Activated gamma-delta T cell treated with Interleukin-2 at 50 U/mL for 16 hours (primary cell): Measurements from ENCODE around the gene TCEAL8.
"Not testable (repeated sequence)": the region's sequence is repeated elsewhere in the genome, so short reads cannot be mapped to it uniquely, and the experiment has no call there.

ENCODE experiments used
- DNase-seq: peaks from one replicate; pipeline ENCODE4 v3.0.0-alpha.2; 2020

Gene TCEAL8

GRCh38 chrX:103254921-103255493 is at the start of gene TCEAL8:
Gene TCEAL8 (minus strand): TSS chrX:103255155. CDS start chrX:103253979, 1,176 bp downstream.
- DNase-seq = peak; percentile 46

GRCh38 chrX:103304705-103305104 is 49.8 kb upstream of the TCEAL8 start:
- DNase-seq = no peak

GRCh38 chrX:103293118-103293517 is 38.2 kb upstream of the TCEAL8 start:
- DNase-seq = no peak

- DNase-seq = no peak
Observed at GRCh38 chrX:103279624-103280023, 24.7 kb upstream of the TCEAL8 start.

GRCh38 chrX:103276581-103277002 is 21.6 kb upstream of the TCEAL8 start, which contains the start of gene TCEAL5:
Gene TCEAL5 (minus strand): TSS chrX:103276750. CDS start chrX:103274563, 2,187 bp downstream.
- DNase-seq = no peak

GRCh38 chrX:103275947-103276567 is 21.1 kb upstream of the TCEAL8 start:
- no peak for DNase-seq

GRCh38 chrX:103274284-103274683 is 19.3 kb upstream of the TCEAL8 start:
- DNase-seq = no peak

- DNase-seq = no peak
Observed at GRCh38 chrX:103258275-103258674, 3.3 kb upstream of the TCEAL8 start.

- DNase-seq = no peak
Observed at GRCh38 chrX:103256651-103257050, 1.7 kb upstream of the TCEAL8 start.

GRCh38 chrX:103254171-103254824 is 657 bp downstream of the TCEAL8 start:
- peak; percentile 25 for DNase-seq

GRCh38 chrX:103253608-103254007 is 1.3 kb downstream of the TCEAL8 start:
- no peak for DNase-seq

GRCh38 chrX:103250977-103251376 is 4.0 kb downstream of the TCEAL8 start:
- no peak for DNase-seq

- DNase-seq = no peak
Observed at GRCh38 chrX:103249805-103250204, 5.2 kb downstream of the TCEAL8 start.

GRCh38 chrX:103248553-103248952 is 6.4 kb downstream of the TCEAL8 start:
- DNase-seq = no peak

- DNase-seq = no peak
Observed at GRCh38 chrX:103240155-103240554, 14.8 kb downstream of the TCEAL8 start.

- no peak for DNase-seq
Observed at GRCh38 chrX:103236296-103236695, 18.7 kb downstream of the TCEAL8 start.

GRCh38 chrX:103235608-103236007 is 19.3 kb downstream of the TCEAL8 start:
- DNase-seq = not testable (repeated sequence)

- DNase-seq = no peak
Observed at GRCh38 chrX:103234869-103235268, 20.1 kb downstream of the TCEAL8 start.

- DNase-seq = no peak
Observed at GRCh38 chrX:103233263-103233662, 21.7 kb downstream of the TCEAL8 start.

GRCh38 chrX:103225918-103226317 is 29.0 kb downstream of the TCEAL8 start:
- DNase-seq = not testable (repeated sequence)

GRCh38 chrX:103220511-103221323 is 34.2 kb downstream of the TCEAL8 start:
- DNase-seq = no peak

- peak; percentile 30 for DNase-seq
Observed at GRCh38 chrX:103215425-103215991, 39.4 kb downstream of the TCEAL8 start.

GRCh38 chrX:103214870-103215424 is 40.0 kb downstream of the TCEAL8 start, which contains the start of gene BEX4:
Gene BEX4 (plus strand): TSS chrX:103215108. CDS start chrX:103216154, 1,046 bp downstream.
- peak; percentile 78 for DNase-seq
